SK-N-SH (cell line): ENCODE results near the gene AGTRAP. TPM values are rescaled to one million over a fixed set of nuclear protein-coding genes. Genes with fewer than 3 reads are reported as not detected.

Experiments used
- CTCF ChIA-PET: fragments of 300-600, 350-600 bp; formaldehyde crosslinking; extraction: SDS; loops from one replicate; lab custom pipeline; 2021; lab: Yijun Ruan, JAX
- POLR2A ChIA-PET: fragments of 350-600 bp; sonication (Branson Sonifier 250); formaldehyde crosslinking; extraction: SDS; loops from one replicate; lab custom pipeline; 2020; ENCODE audit warnings: antibody characterized with exemption, inconsistent platforms; lab: Yijun Ruan, JAX
- DNase-seq: peaks from one replicate; pipeline ENCODE4 v3.0.0; 2012
- H2AFZ ChIP-seq: fragments of 200-600 bp; sonication (generic); 2 replicates; pipeline ENCODE4 v1.8.1; 2016; ENCODE audit warnings: antibody characterized with exemption, mild to moderate bottlenecking, low read depth
- H3F3A ChIP-seq: fragments of 200-600 bp; sonication (generic); replicated peaks from 2 replicates; pipeline ENCODE3; 2016; ENCODE audit warnings: antibody characterized with exemption, mild to moderate bottlenecking; ENCODE audit not compliant: insufficient read depth
- H3K27ac ChIP-seq, 2 experiments: fragments of 200-500 bp in 1 of 2; fragments of 200-600 bp in 1 of 2; sonication (Bioruptor generic) in 1 of 2; sonication (generic), shearing (Covaris generic) in 1 of 2; 2 replicates each; pipeline versions ENCODE4 v1.5.1 to v1.6.1; 2014 to 2016; ENCODE audit warnings: low read depth in 2 of 2, inconsistent platforms in 1 of 2, low read length in 1 of 2, mild to moderate bottlenecking in 1 of 2, mixed read lengths in 1 of 2
- H3K27me3 ChIP-seq: fragments of 200-600 bp; sonication (generic), shearing (Covaris generic); 2 replicates; pipeline ENCODE4 v1.6.1; 2016; ENCODE audit warnings: mixed run types; ENCODE audit not compliant: insufficient read depth
- H3K36me3 ChIP-seq, 2 experiments: fragments of 200-500 bp in 1 of 2; fragments of 200-600 bp in 1 of 2; sonication (Bioruptor generic) in 1 of 2; sonication (generic) in 1 of 2; replicated peaks in 1 of 2; 2 replicates each; pipeline versions ENCODE3 to v1.5.1; 2014 to 2016; ENCODE audit warnings: low read length in 1 of 2, mild to moderate bottlenecking in 1 of 2; ENCODE audit not compliant: insufficient read depth in 2 of 2, control insufficient read depth in 1 of 2
- H3K4me1 ChIP-seq, 2 experiments: fragments of 200-500 bp in 1 of 2; fragments of 200-600 bp in 1 of 2; sonication (Bioruptor generic) in 1 of 2; sonication (generic), shearing (Covaris generic) in 1 of 2; 2 replicates each; pipeline versions ENCODE4 v1.5.1 to v1.6.1; 2014 to 2016; ENCODE audit warnings: low read depth in 1 of 2, low read length in 1 of 2, mixed run types in 1 of 2; ENCODE audit not compliant: insufficient read depth in 2 of 2, control insufficient read depth in 1 of 2
- H3K4me2 ChIP-seq: fragments of 200-600 bp; sonication (generic), shearing (Covaris generic); 2 replicates; pipeline ENCODE4 v1.6.1; 2017; ENCODE audit warnings: mixed run types
- H3K4me3 ChIP-seq, 2 experiments: fragments of 200-500 bp in 1 of 2; fragments of 200-600 bp in 1 of 2; sonication (Bioruptor generic) in 1 of 2; sonication (generic), shearing (Covaris generic) in 1 of 2; 2 replicates each; pipeline versions ENCODE4 v1.5.1 to v1.8.1; 2014 to 2016; ENCODE audit warnings: low read depth in 2 of 2, inconsistent platforms in 1 of 2, low read length in 1 of 2, mild to moderate bottlenecking in 1 of 2, mixed read lengths in 1 of 2, moderate library complexity in 1 of 2
- H3K79me2 ChIP-seq: fragments of 200-600 bp; sonication (generic); 2 replicates; pipeline ENCODE4 v1.8.1; 2017; ENCODE audit warnings: mild to moderate bottlenecking; ENCODE audit not compliant: insufficient read depth
- H3K9ac ChIP-seq: fragments of 200-600 bp; sonication (generic); 2 replicates; pipeline ENCODE4 v1.6.1; 2017; ENCODE audit warnings: mixed run types
- H3K9me2 ChIP-seq: fragments of 200-600 bp; sonication (generic); 2 replicates; pipeline ENCODE4 v1.6.1; 2017; ENCODE audit warnings: mixed run types
- H3K9me3 ChIP-seq: fragments of 200-600 bp; sonication (generic); 2 replicates; pipeline ENCODE4 v1.6.1; 2017; ENCODE audit warnings: mixed run types, mild to moderate bottlenecking, moderate library complexity
- H4K20me1 ChIP-seq: fragments of 200-600 bp; sonication (generic); 2 replicates; pipeline ENCODE4 v1.6.1; 2017; ENCODE audit warnings: mild to moderate bottlenecking, mixed run types; ENCODE audit not compliant: insufficient read depth
- CHD2 ChIP-seq: fragments of 150-350 bp; IDR thresholded peaks from 2 replicates; pipeline ENCODE4 v1.6.1; 2018; ENCODE audit warnings: low read length; ENCODE audit not compliant: partially characterized antibody
- ELF1 ChIP-seq: IDR thresholded peaks from 2 replicates; pipeline ENCODE4 v1.4.0; 2012
- EZH2phosphoT487 ChIP-seq: fragments of 200-600 bp; sonication (generic); IDR thresholded peaks from 2 replicates; pipeline ENCODE4 v1.6.1; 2017; ENCODE audit warnings: low read depth, mixed run types, mild to moderate bottlenecking, antibody characterized with exemption, moderate library complexity, borderline replicate concordance
- FOXJ3 ChIP-seq: sonication (generic); formaldehyde crosslinking; IDR thresholded peaks from 2 replicates; pipeline ENCODE4 v1.5.1; 2020; ENCODE audit warnings: mild to moderate bottlenecking, missing genetic modification reagents
- FOXM1 ChIP-seq: IDR thresholded peaks from 2 replicates; pipeline ENCODE4 v1.4.0; 2012; ENCODE audit warnings: low read depth, mild to moderate bottlenecking
- GATA2 ChIP-seq: sonication (generic); formaldehyde crosslinking; IDR thresholded peaks from 2 replicates; pipeline ENCODE4 v1.5.0; 2020; ENCODE audit warnings: mild to moderate bottlenecking, missing genetic modification reagents
- MXI1 ChIP-seq: IDR thresholded peaks from 2 replicates; pipeline ENCODE4 v1.6.1; 2012; ENCODE audit warnings: mild to moderate bottlenecking, low read depth, low read length, improper control_type of control experiment
- NFIC ChIP-seq: IDR thresholded peaks from 2 replicates; pipeline ENCODE4 v1.4.0; 2012; ENCODE audit warnings: borderline replicate concordance
- RCOR1 ChIP-seq: fragments of 150-350 bp; IDR thresholded peaks from 2 replicates; pipeline ENCODE4 v1.6.1; 2017; ENCODE audit warnings: antibody characterized with exemption, low read length
- RXRA ChIP-seq: IDR thresholded peaks from 2 replicates; pipeline ENCODE4 v1.4.0; 2012; ENCODE audit warnings: low read depth, mild to moderate bottlenecking, borderline replicate concordance
- TCF12 ChIP-seq: IDR thresholded peaks from 2 replicates; pipeline ENCODE4 v1.4.0; 2012
- YY1 ChIP-seq: IDR thresholded peaks from 2 replicates; pipeline ENCODE4 v1.4.0; 2012; ENCODE audit warnings: low read depth, mild to moderate bottlenecking
- WGBS: methylation state at CpG from one replicate; pipeline ENCODE4 v1.1.6; 2017; ENCODE audit warnings: low lambda C conversion rate; 5-methylcytosine and 5-hydroxymethylcytosine counted together
- polyA plus RNA-seq, 3 experiments: library from polyadenylated mRNA; depleted of rRNA; stranded (reverse); fragments of >200 nt; gene quantifications; 2 replicates each; pipeline ENCODE4 v1.2.3, GENCODE V29; 2012
- TF ChIP-seq, protein P1 (sequence below): fragments of 150-350 bp; IDR thresholded peaks from 2 replicates; pipeline ENCODE4 v1.6.1; 2017; ENCODE audit warnings: antibody characterized with exemption, low read length, low read depth, borderline replicate concordance
- TF ChIP-seq, protein P2 (sequence below): IDR thresholded peaks from 2 replicates; pipeline ENCODE4 v1.4.0; 2012; ENCODE audit warnings: low read depth, borderline replicate concordance
- TF ChIP-seq, protein P3 (sequence below): IDR thresholded peaks from 2 replicates; pipeline ENCODE4; 2012
- TF ChIP-seq, protein P4 (sequence below): IDR thresholded peaks from 2 replicates; pipeline ENCODE4 v1.4.0; 2012; ENCODE audit warnings: low read depth, borderline replicate concordance
- TF ChIP-seq, protein P5 (sequence below): IDR thresholded peaks from 2 replicates; pipeline ENCODE4 v1.6.1; 2012; ENCODE audit warnings: mild to moderate bottlenecking, low read depth, low read length, moderate library complexity

Gene AGTRAP
- polyA plus RNA-seq, 1 of the 3 experiments (the other 2 are of a cell fraction) = 66.2 TPM

DNA sequence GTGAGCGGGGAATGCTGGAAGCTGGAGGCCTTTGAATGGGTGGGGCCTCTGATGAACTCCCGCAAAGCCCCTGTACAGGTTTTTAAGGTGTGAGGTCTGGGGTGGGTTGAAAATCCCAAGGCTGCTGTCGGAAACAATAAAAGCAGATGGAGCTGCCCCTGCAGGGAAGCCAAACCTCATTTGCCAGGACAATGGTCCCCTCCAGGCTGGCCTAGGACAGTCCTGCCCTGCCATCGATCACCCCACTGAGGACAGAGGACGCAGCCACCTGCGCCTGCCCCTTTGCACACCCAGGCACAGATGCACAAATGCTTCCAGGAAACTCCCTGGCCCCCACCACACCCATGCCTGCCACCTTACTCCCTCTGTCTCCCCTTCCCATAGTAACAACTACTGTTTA is 40.1 kb upstream of the AGTRAP start (continued):
- no peak for TF ChIP-seq RCOR1

DNA sequence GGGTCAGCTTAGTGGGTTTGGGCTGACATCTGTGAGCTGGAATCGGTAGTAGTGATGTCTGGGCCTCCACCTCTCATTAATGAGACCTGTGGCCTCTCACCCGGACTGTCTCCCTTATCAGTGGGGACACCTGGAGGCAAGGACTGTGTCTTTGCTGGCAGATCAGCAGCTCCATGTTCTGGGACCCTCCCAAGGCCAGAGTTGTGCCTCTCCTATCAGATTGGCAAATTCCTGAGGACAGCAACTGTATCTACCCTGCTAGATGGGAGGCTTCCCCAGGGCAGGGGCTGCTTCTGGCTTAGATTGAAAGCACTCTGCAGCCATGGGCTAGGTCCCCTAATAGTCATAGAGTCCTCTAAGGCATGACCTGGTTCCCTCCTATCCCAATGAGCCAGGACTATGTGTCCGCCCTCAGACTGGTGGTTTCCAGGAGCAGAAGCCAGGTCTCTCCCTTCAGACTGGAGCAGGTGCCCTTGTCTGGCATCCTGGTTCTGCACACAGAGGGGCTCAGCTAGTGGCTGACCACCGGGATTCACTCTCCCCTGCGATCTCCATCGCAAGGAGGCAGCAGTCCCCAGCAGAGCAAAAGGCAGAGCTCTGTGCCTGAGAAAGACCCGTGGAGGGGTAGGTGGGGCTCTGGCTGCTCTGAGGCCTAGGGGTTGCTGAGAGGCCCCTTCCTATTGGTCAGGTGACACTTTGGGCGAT is 38.6 kb upstream of the AGTRAP start:
- Histone ChIP-seq H3K36me3 (no peaks in the 10 kb centered on the region), H3K9me3 (no peaks in the 10 kb centered on the region), H3K4me3 (no peak overlapping the region), H3K27me3 (no peaks in the 10 kb centered on the region; the same call in 1 of the 2 replicates), H4K20me1 (0 out of 2 replicates have a peak, but pooled peaks cover 5% of the 10 kb centered on the region), H3K4me2 (no peak overlapping the region), H3K9me2 (no peaks in the 10 kb centered on the region), H3K9ac (no peak overlapping the region), H3K4me1 (peaks cover 8 to 9% of the 10 kb centered on the region in 2 experiments; a peak in 2 of 4 replicates), H2AFZ (no peak overlapping the region), H3K79me2 (no peaks in the 10 kb centered on the region), H3F3A (peaks cover 10% of the 10 kb centered on the region), H3K27ac (no peak overlapping the region)
- CTCF ChIA-PET = interaction anchor here (1.2 to 2.0 kb wide), 5 partner anchors 10 to 23 kb away, joined by 3 to 10 read pairs (median 4); no protein-coding TSS in a partner anchor
- POLR2A ChIA-PET = interaction anchor here (0.9 kb wide), 1 partner anchor 13 kb away, joined by 3 read pairs; no protein-coding TSS in a partner anchor
- TF ChIP-seq TCF12 (no peak), CHD2 (no peak), ELF1 (no peak), MXI1 (no peak), FOXM1 (no peak), FOXJ3 (CRISPR knock-in tag) (no peak), GATA2 (CRISPR knock-in tag) (no peak), NFIC (no peak), YY1 (no peak), RXRA (no peak)
- TF ChIP-seq, protein P1, sequence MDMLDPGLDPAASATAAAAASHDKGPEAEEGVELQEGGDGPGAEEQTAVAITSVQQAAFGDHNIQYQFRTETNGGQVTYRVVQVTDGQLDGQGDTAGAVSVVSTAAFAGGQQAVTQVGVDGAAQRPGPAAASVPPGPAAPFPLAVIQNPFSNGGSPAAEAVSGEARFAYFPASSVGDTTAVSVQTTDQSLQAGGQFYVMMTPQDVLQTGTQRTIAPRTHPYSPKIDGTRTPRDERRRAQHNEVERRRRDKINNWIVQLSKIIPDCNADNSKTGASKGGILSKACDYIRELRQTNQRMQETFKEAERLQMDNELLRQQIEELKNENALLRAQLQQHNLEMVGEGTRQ = no peak
- TF ChIP-seq, protein P2, sequence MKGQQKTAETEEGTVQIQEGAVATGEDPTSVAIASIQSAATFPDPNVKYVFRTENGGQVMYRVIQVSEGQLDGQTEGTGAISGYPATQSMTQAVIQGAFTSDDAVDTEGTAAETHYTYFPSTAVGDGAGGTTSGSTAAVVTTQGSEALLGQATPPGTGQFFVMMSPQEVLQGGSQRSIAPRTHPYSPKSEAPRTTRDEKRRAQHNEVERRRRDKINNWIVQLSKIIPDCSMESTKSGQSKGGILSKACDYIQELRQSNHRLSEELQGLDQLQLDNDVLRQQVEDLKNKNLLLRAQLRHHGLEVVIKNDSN = no peak
- 67% methylated on average over 6 of the region's 8 CpGs for WGBS
- DNase-seq = no peak

DNA sequence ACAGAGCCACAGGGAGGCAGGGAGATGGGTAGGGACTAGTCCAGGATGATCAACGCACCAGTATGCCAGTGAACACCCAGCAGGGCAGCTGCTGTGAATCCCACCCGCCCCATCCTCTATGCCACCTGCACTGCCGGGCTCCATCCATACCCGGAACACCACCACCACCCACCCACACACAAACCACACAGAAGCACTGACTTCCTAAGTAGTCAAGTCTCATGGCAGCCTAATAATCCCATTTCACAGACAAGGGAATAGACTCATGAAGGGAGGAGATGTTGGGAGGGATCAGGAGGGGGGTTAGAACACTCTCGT is 38.1 kb upstream of the AGTRAP start:
- no peak for DNase-seq
- no peak overlapping the region for H3K4me3 ChIP-seq
- H3K4me2 ChIP-seq = no peak overlapping the region
- peaks cover 8 to 9% of the 10 kb centered on the region in 2 experiments; a peak in 2 of 4 replicates for H3K4me1 ChIP-seq
- H3K27me3 ChIP-seq = no peaks in the 10 kb centered on the region; the same call in 1 of the 2 replicates
- H3K9me2 ChIP-seq = no peaks in the 10 kb centered on the region
- peaks cover 9% of the 10 kb centered on the region for H3F3A ChIP-seq
- CTCF ChIA-PET = interaction anchor here (1.1 to 2.0 kb wide), 6 partner anchors 9 to 47 kb away, joined by 3 to 10 read pairs (median 4); no protein-coding TSS in a partner anchor
- H3K79me2 ChIP-seq = no peaks in the 10 kb centered on the region
- no peaks in the 10 kb centered on the region for H3K9me3 ChIP-seq
- H3K9ac ChIP-seq = no peak overlapping the region
- no peaks in the 10 kb centered on the region for H3K36me3 ChIP-seq
- 82% methylated on average over 2 of the region's 5 CpGs for WGBS
- H4K20me1 ChIP-seq = 0 out of 2 replicates have a peak, but pooled peaks cover 5% of the 10 kb centered on the region
- H2AFZ ChIP-seq = no peak overlapping the region
- POLR2A ChIA-PET = no interaction called here
- no peak overlapping the region for H3K27ac ChIP-seq
- TF ChIP-seq FOXJ3 (CRISPR knock-in tag) (no peak), RCOR1 (no peak), NFIC (no peak), EZH2phosphoT487 (no peak)
- TF ChIP-seq, protein P3, sequence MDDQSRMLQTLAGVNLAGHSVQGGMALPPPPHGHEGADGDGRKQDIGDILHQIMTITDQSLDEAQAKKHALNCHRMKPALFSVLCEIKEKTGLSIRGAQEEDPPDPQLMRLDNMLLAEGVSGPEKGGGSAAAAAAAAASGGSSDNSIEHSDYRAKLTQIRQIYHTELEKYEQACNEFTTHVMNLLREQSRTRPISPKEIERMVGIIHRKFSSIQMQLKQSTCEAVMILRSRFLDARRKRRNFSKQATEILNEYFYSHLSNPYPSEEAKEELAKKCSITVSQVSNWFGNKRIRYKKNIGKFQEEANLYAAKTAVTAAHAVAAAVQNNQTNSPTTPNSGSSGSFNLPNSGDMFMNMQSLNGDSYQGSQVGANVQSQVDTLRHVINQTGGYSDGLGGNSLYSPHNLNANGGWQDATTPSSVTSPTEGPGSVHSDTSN = no peak
- TF ChIP-seq, protein P4, sequence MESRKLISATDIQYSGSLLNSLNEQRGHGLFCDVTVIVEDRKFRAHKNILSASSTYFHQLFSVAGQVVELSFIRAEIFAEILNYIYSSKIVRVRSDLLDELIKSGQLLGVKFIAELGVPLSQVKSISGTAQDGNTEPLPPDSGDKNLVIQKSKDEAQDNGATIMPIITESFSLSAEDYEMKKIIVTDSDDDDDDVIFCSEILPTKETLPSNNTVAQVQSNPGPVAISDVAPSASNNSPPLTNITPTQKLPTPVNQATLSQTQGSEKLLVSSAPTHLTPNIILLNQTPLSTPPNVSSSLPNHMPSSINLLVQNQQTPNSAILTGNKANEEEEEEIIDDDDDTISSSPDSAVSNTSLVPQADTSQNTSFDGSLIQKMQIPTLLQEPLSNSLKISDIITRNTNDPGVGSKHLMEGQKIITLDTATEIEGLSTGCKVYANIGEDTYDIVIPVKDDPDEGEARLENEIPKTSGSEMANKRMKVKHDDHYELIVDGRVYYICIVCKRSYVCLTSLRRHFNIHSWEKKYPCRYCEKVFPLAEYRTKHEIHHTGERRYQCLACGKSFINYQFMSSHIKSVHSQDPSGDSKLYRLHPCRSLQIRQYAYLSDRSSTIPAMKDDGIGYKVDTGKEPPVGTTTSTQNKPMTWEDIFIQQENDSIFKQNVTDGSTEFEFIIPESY = no peak
- TF ChIP-seq, protein P5, sequence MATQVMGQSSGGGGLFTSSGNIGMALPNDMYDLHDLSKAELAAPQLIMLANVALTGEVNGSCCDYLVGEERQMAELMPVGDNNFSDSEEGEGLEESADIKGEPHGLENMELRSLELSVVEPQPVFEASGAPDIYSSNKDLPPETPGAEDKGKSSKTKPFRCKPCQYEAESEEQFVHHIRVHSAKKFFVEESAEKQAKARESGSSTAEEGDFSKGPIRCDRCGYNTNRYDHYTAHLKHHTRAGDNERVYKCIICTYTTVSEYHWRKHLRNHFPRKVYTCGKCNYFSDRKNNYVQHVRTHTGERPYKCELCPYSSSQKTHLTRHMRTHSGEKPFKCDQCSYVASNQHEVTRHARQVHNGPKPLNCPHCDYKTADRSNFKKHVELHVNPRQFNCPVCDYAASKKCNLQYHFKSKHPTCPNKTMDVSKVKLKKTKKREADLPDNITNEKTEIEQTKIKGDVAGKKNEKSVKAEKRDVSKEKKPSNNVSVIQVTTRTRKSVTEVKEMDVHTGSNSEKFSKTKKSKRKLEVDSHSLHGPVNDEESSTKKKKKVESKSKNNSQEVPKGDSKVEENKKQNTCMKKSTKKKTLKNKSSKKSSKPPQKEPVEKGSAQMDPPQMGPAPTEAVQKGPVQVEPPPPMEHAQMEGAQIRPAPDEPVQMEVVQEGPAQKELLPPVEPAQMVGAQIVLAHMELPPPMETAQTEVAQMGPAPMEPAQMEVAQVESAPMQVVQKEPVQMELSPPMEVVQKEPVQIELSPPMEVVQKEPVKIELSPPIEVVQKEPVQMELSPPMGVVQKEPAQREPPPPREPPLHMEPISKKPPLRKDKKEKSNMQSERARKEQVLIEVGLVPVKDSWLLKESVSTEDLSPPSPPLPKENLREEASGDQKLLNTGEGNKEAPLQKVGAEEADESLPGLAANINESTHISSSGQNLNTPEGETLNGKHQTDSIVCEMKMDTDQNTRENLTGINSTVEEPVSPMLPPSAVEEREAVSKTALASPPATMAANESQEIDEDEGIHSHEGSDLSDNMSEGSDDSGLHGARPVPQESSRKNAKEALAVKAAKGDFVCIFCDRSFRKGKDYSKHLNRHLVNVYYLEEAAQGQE = no peak
